GM12864 (cell line): ENCODE data around the gene DHRSX.

Experiments used
- DNase-seq: peaks from one replicate; pipeline ENCODE4 v3.0.0-alpha.2; 2011; ENCODE audit warnings: low read depth
- H3K4me3 ChIP-seq: 2 replicates; pipeline ENCODE4 v1.5.1; 2011; ENCODE audit warnings: mild to moderate bottlenecking, low read depth, low read length, control low read depth
- CTCF ChIP-seq: IDR thresholded peaks from 2 replicates; pipeline ENCODE4 v1.5.1; 2011; ENCODE audit warnings: low read depth, mild to moderate bottlenecking, moderate library complexity, low read length, control low read depth, inconsistent platforms; ENCODE audit errors: missing control alignments

DHRSX gene

GRCh38 chrX:2187352-2188115, 313.2 kb downstream of the DHRSX start:
- H3K4me3 ChIP-seq, result no peak overlapping the region
- no peak for TF ChIP-seq CTCF
- DNase-seq, result no peak

GRCh38 chrX:2185341-2186082, 315.3 kb downstream of the DHRSX start:
- no peak for DNase-seq
- TF ChIP-seq CTCF, result no peak
- no peak overlapping the region for H3K4me3 ChIP-seq

- no peak for DNase-seq
- no peak overlapping the region for H3K4me3 ChIP-seq
- no peak for TF ChIP-seq CTCF
These were observed 316.7 kb downstream of the DHRSX start for GRCh38 chrX:2184089-2184488.

GRCh38 chrX:2183193-2183725, 317.5 kb downstream of the DHRSX start:
- no peak for DNase-seq
- no peak for TF ChIP-seq CTCF
- H3K4me3 ChIP-seq, result no peak overlapping the region

GRCh38 chrX:2177541-2177940, 323.2 kb downstream of the DHRSX start:
- DNase-seq, result no peak
- no peak overlapping the region for H3K4me3 ChIP-seq
- no peak for TF ChIP-seq CTCF

- H3K4me3 ChIP-seq, result no peak overlapping the region
- TF ChIP-seq CTCF, result no peak
- no peak for DNase-seq
These were observed 324.0 kb downstream of the DHRSX start for GRCh38 chrX:2176733-2177132.
